K562 (cell line): ENCODE results near the gene HNMT. TPM values are rescaled to one million over a fixed set of nuclear protein-coding genes. Genes with fewer than 3 reads are reported as not detected.

Source experiments
- C11orf30 ChIP-seq: fragments of 450-650 bp; IDR thresholded peaks from 2 replicates; pipeline ENCODE4 v1.6.1; 2016; ENCODE audit warnings: low read depth, mild to moderate bottlenecking
- CCAR2 ChIP-seq: fragments of 200-400 bp; formaldehyde crosslinking; IDR thresholded peaks from 2 replicates; pipeline ENCODE4 v1.6.1; 2017; ENCODE audit warnings: mild to moderate bottlenecking, low read depth, low read length
- ESRRB ChIP-seq: fragments of 250-450 bp; sonication (Bioruptor Pico); IDR thresholded peaks from 2 replicates; pipeline ENCODE4 v1.5.0; 2020; ENCODE audit warnings: mild to moderate bottlenecking, moderate library complexity, borderline replicate concordance
- KLF13 ChIP-seq: fragments of 450-650 bp; IDR thresholded peaks from 2 replicates; pipeline ENCODE4 v1.6.1; 2016; ENCODE audit warnings: missing genetic modification characterization, low read depth, mild to moderate bottlenecking, missing compliant biosample characterization, moderate library complexity, borderline replicate concordance
- MBD2 ChIP-seq: sonication (generic); IDR thresholded peaks from 2 replicates; pipeline ENCODE4 v1.6.1; 2016; ENCODE audit warnings: low read depth, borderline replicate concordance
- MEIS2 ChIP-seq: fragments of 450-650 bp; IDR thresholded peaks from 2 replicates; pipeline ENCODE4 v1.6.1; 2014; ENCODE audit warnings: mild to moderate bottlenecking; ENCODE audit not compliant: partially characterized antibody
- MYC ChIP-seq, 2 experiments: fragments of 250-450 bp in 1 of 2; sonication (Bioruptor Pico) in 1 of 2; IDR thresholded peaks; 2 replicates each; pipeline versions ENCODE4 v1.5.1 to v1.6.1; 2012 to 2021; ENCODE audit warnings: low read depth in 2 of 2, borderline replicate concordance in 1 of 2, improper control_type of control experiment in 1 of 2, low read length in 1 of 2, mild to moderate bottlenecking in 1 of 2, moderate library complexity in 1 of 2
- PHB ChIP-seq: fragments of 250-450 bp; sonication (Bioruptor Pico); IDR thresholded peaks from 2 replicates; pipeline ENCODE4 v1.5.0; 2021
- SOX6 ChIP-seq: fragments of 450-650 bp; IDR thresholded peaks from 2 replicates; pipeline ENCODE4 v1.6.1; 2014; ENCODE audit warnings: mild to moderate bottlenecking
- TCFL5 ChIP-seq: fragments of 250-450 bp; sonication (Bioruptor Pico); conservative IDR thresholded peaks from 2 replicates; pipeline ENCODE4 v1.6.1; 2021; ENCODE audit warnings: mild to moderate bottlenecking, moderate library complexity, matching md5 sums
- ZNF282 ChIP-seq: sonication (generic); formaldehyde crosslinking; IDR thresholded peaks from 2 replicates; pipeline ENCODE4 v1.8.1; 2023; ENCODE audit warnings: missing genetic modification reagents
- ZNF3 ChIP-seq: fragments of 250-450 bp; sonication (Bioruptor Pico); IDR thresholded peaks from 2 replicates; pipeline ENCODE4 v1.5.0; 2021; ENCODE audit warnings: mild to moderate bottlenecking, moderate library complexity
- ZNF830 ChIP-seq: fragments of 250-450 bp; sonication (Bioruptor Pico); IDR thresholded peaks from 2 replicates; pipeline ENCODE4 v1.5.0; 2021; ENCODE audit warnings: mild to moderate bottlenecking
- polyA plus RNA-seq, 8 experiments: library from polyadenylated mRNA; depleted of rRNA in 4 of 8; stranded (reverse) in 5 of 8; unstranded in 3 of 8; fragments of >200 nt; fragmentation: Nextera tagmentation in 2 of 8; fragmentation: Illumina TruSeq in 1 of 8; extraction: Ambion mirVana in 2 of 8; extraction: Trizol in 1 of 8; gene quantifications; 2 replicates each; pipeline versions ENCODE4 v1.2.1 to v1.2.3, GENCODE V29; 2011 to 2014; ENCODE audit warnings: inconsistent platforms in 1 of 8, missing spikeins in 1 of 8
- total RNA-seq, 7 experiments: library from RNA; depleted of rRNA in 6 of 7; stranded (reverse); fragments of >200 nt in 6 of 7; fragmentation: Illumina TruSeq in 2 of 7; extraction: Trizol in 2 of 7; gene quantifications; 2 replicates each; pipeline versions ENCODE4 v1.2.1 to v1.2.3, GENCODE V29; 2011 to 2021; ENCODE audit warnings: low replicate concordance in 1 of 7
- TF ChIP-seq, protein P1 (sequence below): fragments of 250-450 bp; sonication (Bioruptor Pico); IDR thresholded peaks from 2 replicates; pipeline ENCODE4 v1.8.0; 2021; ENCODE audit warnings: mild to moderate bottlenecking, moderate library complexity
- TF ChIP-seq, protein P2 (sequence below): fragments of 450-650 bp; IDR thresholded peaks from 2 replicates; pipeline ENCODE4 v1.6.1; 2017; ENCODE audit warnings: antibody characterized with exemption
- TF ChIP-seq, protein P3 (sequence below): fragments of 250-450 bp; sonication (Bioruptor Pico); IDR thresholded peaks from 2 replicates; pipeline ENCODE4 v1.8.0; 2022; ENCODE audit warnings: moderate library complexity, mild to moderate bottlenecking, inconsistent platforms

The HNMT gene
- total and polyA plus RNA-seq, 9 of the 15 experiments (the other 6 are each of a cell fraction or from before 2014, with no cell fraction given) = 3.1 to 10.9 (median 5.3) TPM

GRCh38 chr2:137939026-137939425, 25.2 kb upstream of the HNMT start (continued):
- no peak for TF ChIP-seq ZNF830 (CRISPR knock-in tag)
- TF ChIP-seq ESRRB (CRISPR knock-in tag) = no peak
- TF ChIP-seq, protein P1, sequence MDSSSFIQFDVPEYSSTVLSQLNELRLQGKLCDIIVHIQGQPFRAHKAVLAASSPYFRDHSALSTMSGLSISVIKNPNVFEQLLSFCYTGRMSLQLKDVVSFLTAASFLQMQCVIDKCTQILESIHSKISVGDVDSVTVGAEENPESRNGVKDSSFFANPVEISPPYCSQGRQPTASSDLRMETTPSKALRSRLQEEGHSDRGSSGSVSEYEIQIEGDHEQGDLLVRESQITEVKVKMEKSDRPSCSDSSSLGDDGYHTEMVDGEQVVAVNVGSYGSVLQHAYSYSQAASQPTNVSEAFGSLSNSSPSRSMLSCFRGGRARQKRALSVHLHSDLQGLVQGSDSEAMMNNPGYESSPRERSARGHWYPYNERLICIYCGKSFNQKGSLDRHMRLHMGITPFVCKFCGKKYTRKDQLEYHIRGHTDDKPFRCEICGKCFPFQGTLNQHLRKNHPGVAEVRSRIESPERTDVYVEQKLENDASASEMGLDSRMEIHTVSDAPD (CRISPR knock-in tag) = no peak
- TF ChIP-seq MYC (IDR thresholded peaks at IDR 0.05; ENCODE audit: low read depth, low read length) = no peak
- TF ChIP-seq MYC (CRISPR knock-in tag; IDR thresholded peaks at IDR 0.05; ENCODE audit: borderline replicate concordance, low read depth) = no peak
- no peak for TF ChIP-seq PHB (CRISPR knock-in tag)
- no peak for TF ChIP-seq TCFL5 (CRISPR knock-in tag)
- no peak for TF ChIP-seq ZNF282 (CRISPR knock-in tag)
- TF ChIP-seq, protein P2, sequence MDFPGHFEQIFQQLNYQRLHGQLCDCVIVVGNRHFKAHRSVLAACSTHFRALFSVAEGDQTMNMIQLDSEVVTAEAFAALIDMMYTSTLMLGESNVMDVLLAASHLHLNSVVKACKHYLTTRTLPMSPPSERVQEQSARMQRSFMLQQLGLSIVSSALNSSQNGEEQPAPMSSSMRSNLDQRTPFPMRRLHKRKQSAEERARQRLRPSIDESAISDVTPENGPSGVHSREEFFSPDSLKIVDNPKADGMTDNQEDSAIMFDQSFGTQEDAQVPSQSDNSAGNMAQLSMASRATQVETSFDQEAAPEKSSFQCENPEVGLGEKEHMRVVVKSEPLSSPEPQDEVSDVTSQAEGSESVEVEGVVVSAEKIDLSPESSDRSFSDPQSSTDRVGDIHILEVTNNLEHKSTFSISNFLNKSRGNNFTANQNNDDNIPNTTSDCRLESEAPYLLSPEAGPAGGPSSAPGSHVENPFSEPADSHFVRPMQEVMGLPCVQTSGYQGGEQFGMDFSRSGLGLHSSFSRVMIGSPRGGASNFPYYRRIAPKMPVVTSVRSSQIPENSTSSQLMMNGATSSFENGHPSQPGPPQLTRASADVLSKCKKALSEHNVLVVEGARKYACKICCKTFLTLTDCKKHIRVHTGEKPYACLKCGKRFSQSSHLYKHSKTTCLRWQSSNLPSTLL = no peak
- no peak for TF ChIP-seq KLF13 (tag)
- 0 out of 2 replicates have a peak, but pooled peaks have one; percentile 29 for TF ChIP-seq SOX6
- no peak for TF ChIP-seq ZNF3
- TF ChIP-seq, protein P3, sequence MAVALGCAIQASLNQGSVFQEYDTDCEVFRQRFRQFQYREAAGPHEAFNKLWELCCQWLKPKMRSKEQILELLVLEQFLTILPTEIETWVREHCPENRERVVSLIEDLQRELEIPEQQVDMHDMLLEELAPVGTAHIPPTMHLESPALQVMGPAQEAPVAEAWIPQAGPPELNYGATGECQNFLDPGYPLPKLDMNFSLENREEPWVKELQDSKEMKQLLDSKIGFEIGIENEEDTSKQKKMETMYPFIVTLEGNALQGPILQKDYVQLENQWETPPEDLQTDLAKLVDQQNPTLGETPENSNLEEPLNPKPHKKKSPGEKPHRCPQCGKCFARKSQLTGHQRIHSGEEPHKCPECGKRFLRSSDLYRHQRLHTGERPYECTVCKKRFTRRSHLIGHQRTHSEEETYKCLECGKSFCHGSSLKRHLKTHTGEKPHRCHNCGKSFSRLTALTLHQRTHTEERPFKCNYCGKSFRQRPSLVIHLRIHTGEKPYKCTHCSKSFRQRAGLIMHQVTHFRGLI = no peak
- no peak for TF ChIP-seq CCAR2
- no peak for TF ChIP-seq MEIS2
- peak; percentile 89 for TF ChIP-seq C11orf30
- TF ChIP-seq MBD2 = no peak
